GM19467 (cell line): ENCODE measurements around the gene BCLAF1.
"Not testable (repeated sequence)": the region's sequence is repeated elsewhere in the genome, so short reads cannot be mapped to it uniquely, and the experiment has no call there.

ENCODE experiments used
- ATAC-seq: cut with Tn5 transposase; IDR thresholded peaks from one replicate; pipeline ENCODE4 v1.9.1; 2021; ENCODE audit warnings: mild to moderate bottlenecking, moderate library complexity; ENCODE audit not compliant: unreplicated experiment

BCLAF1 gene

DNA sequence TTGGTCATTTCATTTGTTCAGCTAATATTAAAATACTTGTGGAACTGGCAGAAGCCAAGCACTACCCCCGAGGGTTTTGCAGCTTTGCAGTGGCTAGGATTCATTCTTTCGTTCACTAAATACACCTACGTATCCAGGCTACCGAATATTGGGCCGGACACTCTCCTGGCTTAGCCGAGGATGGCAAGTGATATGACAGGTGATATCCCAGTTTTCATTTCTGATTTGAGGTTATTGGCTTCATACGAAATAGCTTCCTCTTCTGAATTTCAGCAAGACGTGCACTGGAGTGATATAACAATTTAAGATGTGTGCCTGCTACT is 39.0 kb downstream of the BCLAF1 start:
- ATAC-seq, result peak; percentile 3

DNA sequence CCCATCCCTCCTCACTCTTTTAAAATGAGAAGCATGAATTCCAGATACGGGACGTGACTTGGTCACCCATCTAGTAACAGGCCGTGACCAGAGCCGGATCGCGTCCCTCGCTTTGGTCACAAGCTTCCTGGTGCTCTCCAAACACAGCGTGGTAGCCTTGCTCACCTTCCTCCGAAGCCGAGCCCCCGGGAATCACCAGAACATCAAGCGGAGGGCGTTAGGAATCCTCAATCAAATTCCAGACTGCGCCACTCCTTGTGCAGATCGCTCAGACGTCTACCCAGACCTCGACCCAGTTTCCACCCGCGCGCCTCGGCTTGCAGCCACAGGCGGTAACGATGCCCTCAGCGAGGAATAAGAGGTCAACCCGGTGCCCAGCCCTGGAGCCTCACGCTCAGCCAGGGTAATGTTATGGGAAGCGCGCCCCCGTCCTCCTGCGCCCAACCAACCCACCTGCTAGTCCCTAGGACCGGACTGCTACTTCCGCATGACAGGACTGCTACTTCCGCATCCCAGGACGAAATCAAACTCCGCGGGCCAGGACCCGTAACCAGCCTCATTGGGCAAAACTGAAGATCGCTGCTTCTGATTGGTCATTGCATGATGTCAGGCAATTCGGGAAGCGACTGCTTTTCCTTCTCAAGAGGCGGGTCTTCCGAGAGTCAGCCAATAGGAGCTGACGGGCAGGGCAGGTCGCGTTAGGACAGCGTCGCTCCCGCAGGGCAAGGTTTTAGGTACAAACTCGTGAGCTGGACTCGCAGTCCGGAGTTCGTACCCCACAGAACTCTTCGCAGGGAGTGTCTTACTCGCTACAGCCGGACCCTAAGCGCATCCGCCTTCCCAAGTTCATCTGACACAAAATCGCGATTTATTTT is 39.6 kb downstream of the BCLAF1 start, which contains the start of gene MTFR2:
TSS of gene MTFR2 (minus strand) at position 501 of the 875 bp plus-strand sequence. CDS start 1,212 bp downstream, outside the sequence.
- peak; percentile 98 for ATAC-seq

DNA sequence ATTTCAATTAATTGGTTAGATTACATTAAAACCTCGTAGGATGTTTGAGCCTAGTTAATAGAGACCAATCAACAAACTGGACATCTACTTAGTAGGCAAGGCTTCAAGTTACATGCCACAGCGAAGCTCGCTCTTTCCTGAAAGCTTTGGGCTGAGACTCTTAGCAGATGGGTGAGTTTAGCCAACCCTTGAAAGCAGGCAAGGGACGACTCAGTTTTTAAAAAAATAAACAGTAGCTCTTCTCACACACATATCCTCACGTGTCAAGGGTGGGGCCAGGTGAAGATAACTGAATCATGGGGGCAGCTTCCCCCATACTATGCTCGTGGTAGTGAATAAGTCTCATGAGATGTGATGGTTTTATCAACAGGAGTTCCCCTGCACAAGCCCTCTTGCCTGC is 40.3 kb downstream of the BCLAF1 start:
- ATAC-seq, result no peak

GRCh38 chr6:136244061-136244616 is 45.5 kb downstream of the BCLAF1 start:
- no peak for ATAC-seq

DNA sequence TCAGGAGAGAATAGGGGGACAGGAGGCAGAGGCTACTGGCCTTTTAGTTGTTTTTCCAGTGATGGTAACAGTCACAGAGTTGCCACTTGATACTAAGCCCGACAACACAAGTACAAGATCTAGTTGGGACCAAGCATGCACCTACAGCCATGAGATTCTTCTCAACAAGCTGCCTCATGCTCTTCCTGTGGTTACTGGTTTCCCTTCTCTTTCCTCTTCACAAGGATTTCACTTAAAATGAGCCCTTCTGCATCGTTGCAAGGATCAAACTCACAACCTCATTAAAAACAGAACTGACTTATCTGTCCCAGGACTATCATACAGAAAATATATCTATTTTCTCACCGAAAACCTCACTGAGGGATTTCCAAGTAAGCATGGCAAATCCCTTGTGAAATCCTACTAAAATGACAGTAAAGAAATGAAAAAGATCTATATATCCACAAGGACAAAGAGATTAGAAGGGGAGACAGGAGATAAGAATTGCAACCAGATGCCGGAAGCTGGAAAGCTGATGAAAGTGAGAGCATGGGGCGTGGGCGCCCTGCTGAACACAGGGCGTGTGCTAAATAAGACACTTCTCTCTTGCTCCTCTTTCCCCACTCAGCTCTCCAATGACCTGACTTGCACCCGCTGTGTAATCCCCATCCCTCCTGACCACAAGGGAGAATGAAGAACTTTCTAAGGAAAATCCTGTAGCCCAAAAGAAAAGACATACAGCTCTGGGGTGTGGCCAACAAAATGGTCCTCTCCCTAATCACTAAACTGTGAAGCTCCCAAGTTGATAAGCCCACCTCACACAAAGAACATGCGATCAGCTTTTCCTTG is 53.0 kb downstream of the BCLAF1 start:
- no peak for ATAC-seq

DNA sequence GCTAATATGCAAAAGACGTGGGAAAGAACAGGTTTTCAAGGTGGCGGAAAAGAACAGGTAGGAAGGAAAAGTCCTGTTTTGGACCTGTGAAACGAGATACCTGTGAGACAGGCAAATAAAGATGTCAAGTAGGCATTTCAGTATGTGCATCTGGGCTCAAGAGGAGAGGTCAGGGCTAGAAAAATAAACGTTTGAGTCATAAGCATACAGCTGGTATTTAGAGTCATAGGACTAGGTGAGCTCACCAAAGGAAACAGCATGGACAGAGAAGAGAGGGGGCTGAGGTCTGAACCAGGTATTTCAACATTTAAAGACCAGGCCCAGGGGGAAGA is 54.4 kb downstream of the BCLAF1 start:
- ATAC-seq, result no peak

- ATAC-seq, result no peak
Measured at GRCh38 chr6:136232701-136233100, 56.9 kb downstream of the BCLAF1 start.

DNA sequence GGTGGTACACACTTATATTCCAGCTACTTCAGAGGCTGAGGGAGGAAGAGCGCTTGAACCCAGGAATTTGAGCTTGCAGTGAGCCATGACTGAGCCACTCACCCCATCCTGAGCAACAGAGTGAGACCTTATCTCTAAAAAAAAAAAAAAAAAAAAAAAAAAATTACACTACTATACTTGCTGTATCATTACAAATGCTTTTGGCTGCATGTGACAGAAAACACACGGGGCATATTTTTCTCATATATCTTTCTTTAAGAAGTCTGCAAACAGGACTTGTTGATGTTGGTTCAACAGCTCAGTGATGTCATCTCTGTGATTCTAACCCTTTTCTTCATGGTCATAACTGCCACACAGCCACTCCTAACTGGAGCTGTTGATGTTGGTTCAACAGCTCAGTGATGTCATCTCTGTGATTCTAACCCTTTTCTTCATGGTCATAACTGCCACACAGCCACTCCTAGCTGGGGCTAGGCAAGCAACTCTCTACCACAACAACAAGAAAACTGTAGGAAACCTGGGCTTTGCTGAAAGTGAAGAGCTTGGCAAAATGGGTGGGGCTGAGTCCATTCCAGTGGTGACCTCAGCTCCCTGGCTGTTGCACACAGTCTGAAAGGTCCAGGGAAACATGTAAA is 59.3 kb downstream of the BCLAF1 start:
- ATAC-seq, result no peak

GRCh38 chr6:136228814-136229213 is 60.8 kb downstream of the BCLAF1 start:
- no peak for ATAC-seq

- peak; percentile 25 for ATAC-seq
Measured at GRCh38 chr6:136226674-136227377, 62.8 kb downstream of the BCLAF1 start.

GRCh38 chr6:136226027-136226673 is 63.5 kb downstream of the BCLAF1 start:
- peak; percentile 78 for ATAC-seq

DNA sequence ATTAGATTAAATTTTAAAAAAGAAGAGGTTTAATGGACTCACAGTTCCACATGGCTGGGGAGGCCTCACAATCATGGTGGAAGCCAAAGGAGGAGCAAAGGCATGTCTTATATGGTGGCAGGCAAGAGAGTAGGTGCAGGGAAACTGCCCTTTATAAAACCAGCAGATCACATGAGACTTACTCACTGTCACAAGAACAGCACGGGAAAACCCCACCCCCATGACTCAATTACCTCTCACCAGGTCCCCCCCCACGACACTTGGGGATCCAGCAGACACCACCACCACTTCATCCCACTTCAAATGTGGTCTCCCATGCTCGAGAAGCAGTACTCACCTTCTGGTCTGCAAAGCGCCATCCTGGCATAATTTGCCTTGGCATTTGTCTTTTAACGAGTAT is 64.2 kb downstream of the BCLAF1 start:
- ATAC-seq, result no peak

DNA sequence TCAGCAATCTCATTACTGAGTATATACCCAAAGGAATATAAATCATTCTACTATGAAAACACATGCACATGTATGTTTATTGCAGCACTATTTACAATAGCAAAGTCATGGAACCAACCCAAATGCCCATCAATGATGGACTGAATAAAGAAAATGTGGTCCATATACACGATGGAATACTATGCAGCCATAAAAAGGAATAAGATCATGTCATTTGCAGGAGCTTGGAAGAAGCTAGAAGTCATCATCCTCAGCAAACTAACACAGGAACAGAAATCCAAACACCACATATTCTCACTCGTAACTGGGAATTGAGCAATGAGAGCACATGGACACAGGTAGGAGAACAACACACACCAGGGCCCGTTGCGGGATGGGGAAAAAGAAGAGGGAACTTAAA is 64.7 kb downstream of the BCLAF1 start:
- not testable (repeated sequence) for ATAC-seq

DNA sequence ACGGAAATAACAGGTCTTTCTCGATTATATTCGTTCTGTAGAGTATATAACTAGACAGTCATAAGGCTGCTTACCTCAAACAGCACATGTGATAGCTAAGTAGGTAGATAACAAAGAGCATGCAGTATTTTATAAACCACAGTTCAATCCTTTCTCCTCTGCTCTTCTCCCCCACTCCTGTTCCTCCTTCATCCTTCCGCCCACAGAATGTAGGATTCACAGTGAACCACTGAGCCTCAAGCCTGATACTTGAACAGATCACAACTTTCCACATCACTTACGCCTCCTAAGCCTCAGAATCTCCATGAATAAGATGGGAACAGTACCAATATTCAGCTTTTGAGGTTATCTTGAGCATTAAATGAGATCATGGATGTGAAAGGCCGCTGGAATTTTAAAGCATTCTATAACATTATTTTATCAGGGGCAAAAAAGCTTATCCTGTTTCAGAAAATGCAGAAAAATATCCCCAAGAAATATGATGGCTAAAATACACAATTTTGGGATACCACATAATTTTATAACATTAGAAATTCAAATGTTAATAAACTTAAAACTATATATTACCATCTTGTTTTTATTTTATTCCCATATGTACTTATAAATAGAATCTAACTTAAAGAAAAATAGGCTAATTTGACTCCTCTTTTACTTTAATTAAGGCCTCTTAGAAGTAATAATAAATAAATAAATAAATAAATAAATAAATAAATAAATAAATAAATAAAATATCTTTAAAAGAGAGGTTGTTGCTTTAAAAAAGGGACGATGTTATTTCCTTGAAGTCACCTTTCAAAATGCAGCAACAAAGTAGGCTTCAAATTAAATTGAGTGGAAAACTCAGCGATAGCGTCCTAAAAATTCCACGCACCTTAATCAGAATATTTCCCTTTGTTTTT is 72.9 kb downstream of the BCLAF1 start:
- no peak for ATAC-seq

DNA sequence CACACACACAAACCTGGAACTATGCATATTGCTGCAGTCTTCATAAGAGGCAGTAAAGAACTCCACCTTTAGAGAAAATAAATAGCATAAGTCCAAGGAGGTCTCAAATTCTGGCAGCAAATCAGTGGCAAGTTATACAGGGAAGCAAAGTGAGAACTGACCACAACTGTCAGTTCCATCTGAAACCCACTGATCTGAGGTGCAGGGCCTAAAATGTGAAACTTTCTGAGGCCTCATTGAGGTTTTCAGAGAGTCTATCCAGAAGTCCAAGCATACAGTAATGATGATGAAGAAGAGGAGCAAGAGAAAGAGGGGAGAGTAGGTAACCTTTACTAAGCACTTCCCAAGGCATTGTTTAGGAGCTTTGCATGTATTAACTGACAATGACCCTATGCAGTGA is 75.8 kb downstream of the BCLAF1 start:
- no peak for ATAC-seq

DNA sequence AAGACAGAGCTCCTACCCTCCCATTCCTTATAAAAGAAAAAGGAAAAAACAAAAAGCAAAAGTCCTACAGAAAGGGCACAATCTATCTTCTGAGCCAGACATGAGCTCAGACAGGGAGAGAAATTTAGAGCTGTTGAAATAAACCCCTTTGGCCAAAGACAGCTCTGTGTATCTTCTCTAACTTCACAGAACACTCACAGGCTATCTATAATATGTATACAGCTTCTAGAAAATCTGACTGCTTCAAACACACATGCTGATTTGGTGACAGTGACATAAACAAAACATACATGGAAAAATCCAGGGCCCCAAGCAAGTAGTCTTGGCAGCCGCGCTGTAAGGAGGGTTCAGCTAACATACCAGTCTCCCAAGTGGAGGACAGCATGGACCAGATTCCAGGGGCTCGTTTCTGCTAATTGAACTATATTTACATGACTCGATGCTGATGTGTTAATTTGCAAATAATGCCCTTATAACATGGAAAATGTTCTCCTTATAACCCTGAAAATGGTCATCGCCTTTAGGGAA is 76.6 kb downstream of the BCLAF1 start:
- no peak for ATAC-seq

- no peak for ATAC-seq
Measured at GRCh38 chr6:136212608-136213007, 77.0 kb downstream of the BCLAF1 start.

DNA sequence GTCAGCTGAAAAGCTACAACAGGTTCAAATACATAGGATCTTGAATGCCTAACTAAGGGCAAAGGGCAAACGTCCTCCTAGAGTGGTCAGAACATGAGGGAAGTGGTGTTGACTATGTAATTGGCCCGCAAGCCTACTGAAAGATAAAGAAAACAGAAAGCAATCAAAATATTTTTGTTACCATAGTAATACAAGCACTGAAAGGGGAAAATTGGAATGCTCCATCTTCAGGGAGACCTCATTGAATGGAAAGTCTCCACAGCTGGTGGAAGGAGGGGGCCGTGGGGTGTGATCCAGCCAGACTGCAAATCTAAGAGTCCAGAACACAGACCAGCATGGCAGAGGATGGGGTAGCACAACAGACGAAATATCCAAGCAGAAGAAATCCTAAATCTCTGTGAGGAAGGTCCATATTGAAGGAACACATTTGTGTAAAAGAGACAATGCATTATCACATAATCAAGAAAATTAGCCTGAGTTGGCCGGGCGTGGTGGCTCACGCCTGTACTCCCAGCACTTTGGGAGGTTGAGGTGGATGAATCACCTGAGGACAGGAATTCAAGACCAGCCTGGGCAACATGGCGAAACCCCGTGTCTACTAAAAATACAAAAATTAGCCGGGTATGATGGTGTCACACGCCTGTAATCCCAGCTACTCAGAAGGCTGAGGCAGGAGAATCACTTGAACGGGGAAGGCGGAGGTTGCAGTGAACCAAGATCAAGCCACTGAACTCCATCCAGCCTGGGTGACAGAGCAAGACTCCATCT is 79.1 kb downstream of the BCLAF1 start:
- no peak for ATAC-seq
